Kidney (tissue), 14 donors: ENCODE results near the gene AVPR2. TPM values are rescaled to one million over a fixed set of nuclear protein-coding genes. Genes with fewer than 3 reads are reported as not detected.

Source experiments
- DNase-seq, 5 donors: peaks; one replicate each; pipeline ENCODE4 v3.0.0-alpha.2; 2013 to 2020
- FAIRE-seq: peaks from 2 replicates; lab custom pipeline; 2012; peaks lifted over from hg19 to GRCh38; lab: Jason Lieb, UNC
- H3K27ac ChIP-seq, 2 donors: one replicate each; pipeline ENCODE4 v1.7.0; 2013; ENCODE audit warnings: low read depth in 2 of 2, low read length in 2 of 2, inconsistent platforms in 1 of 2
- H3K27me3 ChIP-seq: one replicate; pipeline ENCODE4 v1.7.1; 2013; ENCODE audit warnings: low read length, inconsistent platforms; ENCODE audit not compliant: control insufficient read depth, insufficient read depth
- H3K36me3 ChIP-seq, 3 donors: one replicate each; pipeline versions ENCODE4 v1.7.0 to v1.7.1; 2013; ENCODE audit warnings: low read length in 3 of 3, control low read depth in 1 of 3, inconsistent platforms in 1 of 3; ENCODE audit not compliant: insufficient read depth in 3 of 3, control insufficient read depth in 2 of 3
- H3K4me1 ChIP-seq, 3 donors: one replicate each; pipeline versions ENCODE4 v1.7.0 to v1.7.1; 2013; ENCODE audit warnings: low read length in 3 of 3, inconsistent platforms in 1 of 3, low read depth in 1 of 3; ENCODE audit not compliant: control insufficient read depth in 2 of 3, insufficient read depth in 2 of 3
- H3K4me3 ChIP-seq, 3 donors: one replicate each; pipeline versions ENCODE4 v1.7.0 to v1.8.1; 2013; ENCODE audit warnings: low read length in 3 of 3, control low read depth in 1 of 3, inconsistent platforms in 1 of 3
- H3K9ac ChIP-seq, 3 donors: one replicate each; pipeline versions ENCODE4 v1.7.0 to v1.7.1; 2013; ENCODE audit warnings: low read length in 3 of 3, control low read depth in 1 of 3, inconsistent platforms in 1 of 3
- H3K9me3 ChIP-seq, 3 donors: one replicate each; pipeline versions ENCODE4 v1.7.0 to v1.7.1; 2013; ENCODE audit warnings: low read length in 3 of 3, control low read depth in 1 of 3, inconsistent platforms in 1 of 3; ENCODE audit not compliant: control insufficient read depth in 2 of 3, insufficient read depth in 1 of 3
- intact Hi-C: fragments of 100-400 bp; cut with DNase I; formaldehyde crosslinking; loops from one replicate; pipeline ENCODE4 v1.11.1; 2022
- polyA plus RNA-seq: library from polyadenylated mRNA; stranded (reverse); fragments of 350-450 nt; fragmentation: Illumina TruSeq; extraction: RNeasy Lipid Tissue Mini Kit (QIAGEN cat#74804); gene quantifications from one replicate; pipeline ENCODE4 v1.2.3, GENCODE V29; 2014; ENCODE audit warnings: low read depth, low replicate concordance; ENCODE audit not compliant: insufficient read depth
- total RNA-seq: library from RNA; stranded (reverse); fragmentation: NEBNext Ultra II Directional; extraction: Animal tissue kit (Norgen Biotek cat#: 25700); gene quantifications from one replicate; pipeline ENCODE4 v1.2.1, GENCODE V29; 2021
- TF ChIP-seq, protein P1 (sequence below): IDR thresholded peaks from 3 replicates; pipeline ENCODE4 v1.5.1; 2012; ENCODE audit warnings: mild to moderate bottlenecking, moderate library complexity, borderline replicate concordance; ENCODE audit not compliant: insufficient read depth; ENCODE audit errors: extremely low read depth
- donor health status: control.
- donor health status: control.
- donor health status: control.
- donor health status: control.
- donor health status: control.
- donor health status: DM: yes; HTN: yes; CAD: no.
- donor health status: Normal renal cell carcinoma (clear cell type).

Gene AVPR2
- total and polyA plus RNA-seq, 2 donors from 2014 or later, result 2.3 to 22.1 TPM

DNA sequence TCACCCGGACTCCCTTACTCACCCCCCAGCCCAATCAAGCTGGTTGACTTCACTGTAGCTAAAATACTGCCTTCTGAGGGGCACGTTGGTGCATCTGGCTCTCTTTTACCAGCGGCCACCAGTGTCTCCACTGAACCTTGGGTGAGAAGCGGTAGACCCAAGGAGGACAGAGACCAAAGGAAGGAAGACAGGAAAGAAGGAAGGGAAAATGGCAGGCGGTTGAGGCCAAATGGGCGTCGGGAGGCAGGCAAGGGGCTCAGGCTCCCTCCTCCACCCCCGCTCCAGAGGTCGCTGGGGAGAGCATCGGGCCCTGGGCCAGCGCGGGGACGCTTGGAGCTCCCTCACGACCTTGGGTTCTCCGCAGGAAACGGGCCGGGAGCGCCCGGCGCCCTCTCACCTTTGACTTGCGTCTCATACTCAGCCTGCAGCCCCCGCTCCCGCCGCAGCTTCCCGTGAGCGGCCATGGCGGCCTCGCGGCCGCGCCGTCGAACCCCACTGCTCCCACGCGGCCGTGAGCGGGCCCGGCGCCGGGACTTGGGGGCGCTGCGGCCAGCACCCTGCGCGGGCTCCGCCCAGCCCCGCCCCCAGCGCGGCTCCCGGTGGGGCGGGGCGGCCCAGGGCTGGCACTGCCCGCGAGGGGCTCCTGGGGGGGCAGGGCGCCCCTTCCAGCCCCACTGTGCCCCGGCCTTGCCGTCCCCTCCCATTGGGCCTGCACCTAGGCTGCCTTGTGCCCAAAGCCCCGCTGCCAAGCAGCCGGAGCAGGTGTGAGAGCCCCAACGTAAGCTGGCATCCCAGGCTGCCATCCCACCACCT lies 21.5 kb downstream of the AVPR2 start, which contains the start of gene ARHGAP4:
TSS of gene ARHGAP4 (minus strand) at position 526 of the 813 bp plus-strand sequence. CDS start at position 464, 62 bp downstream.
- DNase-seq, result peak in 2 of 5 donors; percentile 9 to 82
- peaks cover 0 to 2% (median 0%) of the 10 kb centered on the region in 3 donors for H3K36me3 ChIP-seq
- peaks cover 0 to 23% (median 7%) of the 10 kb centered on the region in 3 donors for H3K4me1 ChIP-seq

DNA sequence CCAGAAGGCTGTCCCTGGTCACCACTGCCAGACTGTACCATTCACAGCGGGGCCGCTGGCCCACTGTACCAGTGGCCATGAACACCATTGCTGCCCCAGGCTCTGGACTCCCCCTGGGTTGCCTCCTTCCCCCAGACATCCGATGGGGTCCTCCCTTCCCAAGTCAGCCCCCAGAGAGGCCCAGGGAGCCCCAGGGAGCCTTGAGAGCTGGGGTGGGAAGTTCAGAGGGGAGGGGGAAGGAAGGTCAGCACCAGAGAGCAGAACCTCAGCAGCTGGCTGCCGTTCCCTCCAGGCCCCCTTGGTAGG lies 22.0 kb downstream of the AVPR2 start:
- no peak overlapping the region for H3K9ac ChIP-seq
- peaks cover 0 to 22% (median 7%) of the 10 kb centered on the region in 3 donors for H3K4me1 ChIP-seq
- DNase-seq (no peak), FAIRE-seq (no peak)
- intact Hi-C loops, result no loop called here
- H3K27me3 ChIP-seq, result no peaks in the 10 kb centered on the region
- peak overlapping the region; percentile 96 to 97 for H3K27ac ChIP-seq
- no peaks in the 10 kb centered on the region for H3K9me3 ChIP-seq
- TF ChIP-seq, protein P1, sequence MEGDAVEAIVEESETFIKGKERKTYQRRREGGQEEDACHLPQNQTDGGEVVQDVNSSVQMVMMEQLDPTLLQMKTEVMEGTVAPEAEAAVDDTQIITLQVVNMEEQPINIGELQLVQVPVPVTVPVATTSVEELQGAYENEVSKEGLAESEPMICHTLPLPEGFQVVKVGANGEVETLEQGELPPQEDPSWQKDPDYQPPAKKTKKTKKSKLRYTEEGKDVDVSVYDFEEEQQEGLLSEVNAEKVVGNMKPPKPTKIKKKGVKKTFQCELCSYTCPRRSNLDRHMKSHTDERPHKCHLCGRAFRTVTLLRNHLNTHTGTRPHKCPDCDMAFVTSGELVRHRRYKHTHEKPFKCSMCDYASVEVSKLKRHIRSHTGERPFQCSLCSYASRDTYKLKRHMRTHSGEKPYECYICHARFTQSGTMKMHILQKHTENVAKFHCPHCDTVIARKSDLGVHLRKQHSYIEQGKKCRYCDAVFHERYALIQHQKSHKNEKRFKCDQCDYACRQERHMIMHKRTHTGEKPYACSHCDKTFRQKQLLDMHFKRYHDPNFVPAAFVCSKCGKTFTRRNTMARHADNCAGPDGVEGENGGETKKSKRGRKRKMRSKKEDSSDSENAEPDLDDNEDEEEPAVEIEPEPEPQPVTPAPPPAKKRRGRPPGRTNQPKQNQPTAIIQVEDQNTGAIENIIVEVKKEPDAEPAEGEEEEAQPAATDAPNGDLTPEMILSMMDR, result no peak
- no peak overlapping the region for H3K4me3 ChIP-seq
- peaks cover 0 to 2% (median 0%) of the 10 kb centered on the region in 3 donors for H3K36me3 ChIP-seq

More for the DNA sequence above, 21.5 kb downstream of the AVPR2 start, which contains the start of gene ARHGAP4:
- Histone ChIP-seq H3K9me3 (no peaks in the 10 kb centered on the region), H3K4me3 (peak within 1 kb of the TSS; percentile 56 to 71 (median 57)), H3K9ac (peak within 1 kb of the TSS in 1 of 3 donors; percentile 86), H3K27me3 (no peaks in the 10 kb centered on the region), H3K27ac (peak within 1 kb of the TSS; percentile 96 to 97)
- intact Hi-C loops, result no loop called here
- TF ChIP-seq, protein P1, result no peak
- FAIRE-seq, result no peak

DNA sequence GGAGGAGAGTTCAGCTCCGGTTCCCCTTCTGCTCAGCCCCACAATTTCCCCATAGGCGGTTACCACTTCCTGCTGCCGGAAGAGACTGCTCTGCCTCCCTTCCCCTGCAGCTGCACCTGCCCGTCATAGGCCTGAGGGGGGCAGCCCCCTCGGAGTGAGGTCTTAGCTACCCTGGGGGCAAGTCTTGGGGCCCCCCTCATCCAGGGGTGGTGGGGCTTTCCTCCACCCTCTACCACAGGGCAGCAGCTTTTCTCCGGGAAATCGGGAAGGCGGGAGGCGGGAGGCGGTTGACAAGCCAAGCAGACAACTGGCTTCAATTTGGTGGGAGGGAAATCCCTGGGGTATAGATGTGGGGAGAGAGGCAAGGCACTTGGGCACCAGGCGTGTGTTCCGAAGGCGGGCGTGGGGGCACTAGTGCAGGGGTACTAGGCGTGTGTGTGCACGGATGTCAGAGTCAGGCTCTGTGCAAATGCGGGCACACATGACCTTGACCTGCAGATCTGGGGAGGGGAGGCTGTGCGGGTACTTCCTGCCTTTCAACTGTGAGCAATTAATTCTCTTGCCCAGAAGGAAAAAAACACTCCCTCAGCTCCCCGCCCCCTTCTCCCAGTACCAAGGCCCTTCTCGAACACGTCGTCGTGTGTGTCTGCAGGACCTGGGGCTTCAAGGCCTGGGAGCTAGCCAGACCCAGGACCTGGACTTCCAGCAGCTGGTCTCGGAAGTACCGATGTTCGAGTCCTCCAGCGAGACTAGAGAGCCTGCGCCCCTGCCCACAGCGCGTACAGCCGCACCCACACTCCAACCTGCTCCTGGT lies 22.6 kb downstream of the AVPR2 start:
- Histone ChIP-seq H3K9me3 (no peaks in the 10 kb centered on the region), H3K27ac (peak overlapping the region; percentile 96 to 97), H3K4me3 (peak overlapping the region; percentile 57 to 71 (median 61)), H3K36me3 (peaks cover 0 to 2% (median 0%) of the 10 kb centered on the region in 3 donors), H3K27me3 (no peaks in the 10 kb centered on the region), H3K4me1 (peaks cover 0 to 20% (median 7%) of the 10 kb centered on the region in 3 donors), H3K9ac (peak overlapping the region in 2 of 3 donors; percentile 79 to 86)
- DNase-seq (peak; percentile 55 to 85 (median 75)), FAIRE-seq (no peak)
- intact Hi-C loops, result no loop called here
- TF ChIP-seq, protein P1, result no peak
